ENCODE data around the gene C6orf136. TPM values are rescaled to one million over a fixed set of nuclear protein-coding genes. Genes with fewer than 3 reads are reported as not detected.

Gene C6orf136
- polyA plus RNA-seq, 1 donor (not counting 4 experiments of a cell fraction or from before 2014, with no cell fraction given): 7.8 TPM

GRCh38 chr6:30601815-30602641 is 44.9 kb upstream of the C6orf136 start:
- no peak overlapping the region for H3K9ac ChIP-seq (ENCODE audit: control insufficient read depth, extremely low read depth, insufficient read depth, low read length)
- no peak overlapping the region for H3K27ac ChIP-seq (ENCODE audit: control insufficient read depth, insufficient read depth, low read length)
- peaks cover 43 to 53% of the 10 kb centered on the region in 2 experiments for H3K36me3 ChIP-seq (ENCODE audit: control insufficient read depth in 2 of 2, extremely low read depth in 1 of 2, insufficient read depth in 2 of 2, low read length in 2 of 2)
- H3K4me3 ChIP-seq (ENCODE audit: control insufficient read depth in 2 of 3, extremely low read depth in 1 of 3, insufficient read depth in 2 of 3, low read depth in 1 of 3, low read length in 3 of 3): no peak overlapping the region
- H2AFZ ChIP-seq (ENCODE audit: control insufficient read depth, low read length): no peak overlapping the region
- DNase-seq (ENCODE audit: low read depth, low spot score) (no peak), FAIRE-seq (no peak)
- no peaks in the 10 kb centered on the region for H3K9me3 ChIP-seq (ENCODE audit: control insufficient read depth, low read depth, low read length)
- TF ChIP-seq EZH2 (IDR thresholded peaks at IDR 0.05; ENCODE audit: low read length) (no peak), CTCF (optimal IDR thresholded peaks at IDR 0.05 in 1 of 3, IDR thresholded peaks at IDR 0.05 in 1 of 3, conservative IDR thresholded peaks at IDR 0.05 in 1 of 3; ENCODE audit: extremely low read depth in 1 of 3, insufficient read depth in 2 of 3, low read length in 3 of 3) (no peak)
- H3K9me1 ChIP-seq (ENCODE audit: control insufficient read depth, extremely low read depth, insufficient read depth, low read length): no peaks in the 10 kb centered on the region
- no peak overlapping the region for H3K4me2 ChIP-seq (ENCODE audit: control insufficient read depth, extremely low read depth, insufficient read depth, low read depth, low read length)
- H3K4me1 ChIP-seq (ENCODE audit: control insufficient read depth, extremely low read depth, insufficient read depth, low read length): no peaks in the 10 kb centered on the region
- no peaks in the 10 kb centered on the region for H3K27me3 ChIP-seq (ENCODE audit: control insufficient read depth, extremely low read depth, insufficient read depth, low read length)
- no peaks in the 10 kb centered on the region for H3K79me2 ChIP-seq (ENCODE audit: control insufficient read depth, insufficient read depth, low read length)
- dilution Hi-C loops (cut with MboI; ENCODE audit: extremely low pct_ligation_motif_present, low sequenced_read_pairs): no loop called here
- H4K20me1 ChIP-seq (ENCODE audit: control insufficient read depth, extremely low read depth, insufficient read depth, low read length): no peaks in the 10 kb centered on the region

- H3K27ac ChIP-seq (ENCODE audit: control insufficient read depth, insufficient read depth, low read length): no peak overlapping the region
- no peak overlapping the region for H3K4me2 ChIP-seq (ENCODE audit: control insufficient read depth, extremely low read depth, insufficient read depth, low read depth, low read length)
- H3K9me1 ChIP-seq (ENCODE audit: control insufficient read depth, extremely low read depth, insufficient read depth, low read length): no peaks in the 10 kb centered on the region
- H4K20me1 ChIP-seq (ENCODE audit: control insufficient read depth, extremely low read depth, insufficient read depth, low read length): no peaks in the 10 kb centered on the region
- DNase-seq (ENCODE audit: low read depth, low spot score) (no peak), FAIRE-seq (no peak)
- no peaks in the 10 kb centered on the region for H3K27me3 ChIP-seq (ENCODE audit: control insufficient read depth, extremely low read depth, insufficient read depth, low read length)
- H3K4me3 ChIP-seq (ENCODE audit: control insufficient read depth in 2 of 3, extremely low read depth in 1 of 3, insufficient read depth in 2 of 3, low read depth in 1 of 3, low read length in 3 of 3): no peak overlapping the region
- no peak for TF ChIP-seq EZH2 (IDR thresholded peaks at IDR 0.05; ENCODE audit: low read length)
- TF ChIP-seq CTCF (optimal IDR thresholded peaks at IDR 0.05 in 1 of 3, IDR thresholded peaks at IDR 0.05 in 1 of 3, conservative IDR thresholded peaks at IDR 0.05 in 1 of 3; ENCODE audit: extremely low read depth in 1 of 3, insufficient read depth in 2 of 3, low read length in 3 of 3): no peak
- H2AFZ ChIP-seq (ENCODE audit: control insufficient read depth, low read length): no peak overlapping the region
- no peak overlapping the region for H3K9ac ChIP-seq (ENCODE audit: control insufficient read depth, extremely low read depth, insufficient read depth, low read length)
- H3K4me1 ChIP-seq (ENCODE audit: control insufficient read depth, extremely low read depth, insufficient read depth, low read length): no peaks in the 10 kb centered on the region
- H3K9me3 ChIP-seq (ENCODE audit: control insufficient read depth, low read depth, low read length): no peaks in the 10 kb centered on the region
- H3K79me2 ChIP-seq (ENCODE audit: control insufficient read depth, insufficient read depth, low read length): no peaks in the 10 kb centered on the region
- H3K36me3 ChIP-seq (ENCODE audit: control insufficient read depth in 2 of 2, extremely low read depth in 1 of 2, insufficient read depth in 2 of 2, low read length in 2 of 2): peaks cover 50 to 59% of the 10 kb centered on the region in 2 experiments
- dilution Hi-C loops (cut with MboI; ENCODE audit: extremely low pct_ligation_motif_present, low sequenced_read_pairs): no loop called here
Measured at GRCh38 chr6:30603961-30604360, 43.0 kb upstream of the C6orf136 start.

Data from keratinocyte (primary cell).